GM19193 (cell line): ENCODE data around the gene GPR108.

Experiments used
- POLR2A ChIP-seq: IDR thresholded peaks from 4 replicates; pipeline ENCODE4 v1.6.1; 2011; ENCODE audit not compliant: insufficient read depth, insufficient read length; ENCODE audit errors: extremely low read depth

The GPR108 gene

DNA sequence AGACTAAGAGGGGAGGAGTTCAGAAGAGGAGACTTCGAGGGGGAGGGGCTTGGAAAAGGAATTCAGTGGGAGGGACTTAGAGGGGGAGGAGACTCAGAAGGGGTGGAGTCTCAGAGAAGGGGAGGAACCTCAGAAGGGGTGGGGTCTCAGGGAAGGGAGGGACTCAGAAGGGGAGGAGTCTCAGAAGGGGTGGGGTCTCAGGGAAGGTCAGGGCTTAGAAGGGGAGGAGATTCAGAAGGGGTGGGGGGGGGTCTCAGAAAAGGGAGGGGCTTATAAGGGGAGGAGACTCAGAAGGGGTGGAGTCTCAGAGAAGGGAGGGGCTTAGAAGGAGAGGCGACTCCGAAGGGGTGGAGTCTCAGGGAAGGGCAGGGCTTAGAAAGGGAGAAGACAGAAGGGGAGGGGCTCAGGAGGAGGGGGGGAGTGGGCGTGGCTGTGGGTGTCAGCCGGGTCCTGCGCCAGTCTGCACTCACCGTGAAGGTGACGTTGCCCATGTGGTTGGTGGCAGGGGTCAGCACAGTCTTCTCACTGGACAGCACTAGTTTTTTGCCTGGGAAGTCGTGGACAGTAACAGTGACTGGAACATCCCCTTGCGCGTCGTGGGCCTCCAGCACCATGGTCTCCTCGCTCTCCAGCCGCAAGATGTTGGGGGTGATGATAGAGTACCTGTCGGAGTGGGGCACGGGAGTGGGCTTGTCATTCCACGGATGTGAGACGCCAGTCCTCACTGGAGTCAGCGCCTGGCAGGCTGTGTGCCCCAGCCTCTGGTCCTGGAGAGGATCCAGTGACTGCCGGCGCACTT, 18.4 kb downstream of the GPR108 start:
- no peak for TF ChIP-seq POLR2A

DNA sequence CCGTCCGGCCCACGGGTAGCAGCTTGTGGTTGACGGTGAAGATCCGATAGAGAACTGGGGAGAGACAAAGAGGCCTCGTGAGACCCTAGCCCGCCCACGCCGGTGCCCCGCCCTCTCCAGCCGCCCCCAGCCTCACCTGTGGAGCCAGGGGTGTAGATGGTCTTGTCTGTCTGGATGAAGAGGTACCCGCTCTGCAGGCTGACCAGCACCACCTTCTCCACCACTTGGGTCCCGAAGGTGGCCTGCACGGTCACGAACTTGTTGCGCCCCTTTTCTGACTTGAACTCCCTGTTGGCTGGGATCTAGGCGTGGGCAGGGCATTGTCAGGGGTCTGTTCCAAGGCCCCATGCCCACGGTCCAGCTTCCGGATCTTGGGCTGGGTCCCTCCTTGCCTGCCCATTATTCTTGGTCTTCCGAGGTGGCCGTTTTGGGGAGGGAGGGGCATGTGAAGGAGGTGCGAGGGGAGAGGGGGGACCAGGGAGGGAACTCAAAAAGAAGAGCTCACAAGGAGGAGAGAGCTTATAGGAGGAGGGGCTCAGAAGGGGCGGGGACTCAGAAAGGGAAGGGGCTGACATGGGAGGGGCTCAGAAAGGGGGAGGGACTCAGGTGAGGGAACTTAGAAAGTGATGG, 19.2 kb downstream of the GPR108 start:
- no peak for TF ChIP-seq POLR2A

DNA sequence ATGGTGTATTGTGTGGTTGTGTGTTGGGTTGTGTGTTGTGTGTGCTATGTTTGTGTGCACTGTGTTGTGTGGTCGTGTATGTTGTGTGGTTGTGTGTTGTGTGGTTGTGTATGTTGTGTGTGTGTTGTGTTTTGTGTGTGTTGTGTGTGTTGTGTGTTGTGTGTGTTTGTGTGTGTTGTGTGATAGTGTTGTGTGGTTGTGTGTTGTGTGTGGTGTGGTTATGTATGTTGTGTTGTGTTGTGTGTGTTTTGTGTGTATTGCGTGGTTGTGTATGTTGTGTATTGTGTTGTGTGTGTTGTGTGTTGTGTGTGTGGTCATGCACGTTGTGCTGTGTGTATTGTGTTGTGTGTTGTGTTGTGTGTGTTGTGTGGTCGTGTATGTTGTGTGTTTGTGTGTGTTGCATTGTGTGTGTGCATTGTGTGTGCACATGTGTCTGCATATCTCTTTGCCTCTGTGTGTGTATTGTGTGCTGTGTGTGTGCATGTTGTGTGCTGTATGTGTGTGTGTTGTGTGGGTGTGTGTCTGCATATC, 19.9 kb downstream of the GPR108 start:
- TF ChIP-seq POLR2A: no peak

DNA sequence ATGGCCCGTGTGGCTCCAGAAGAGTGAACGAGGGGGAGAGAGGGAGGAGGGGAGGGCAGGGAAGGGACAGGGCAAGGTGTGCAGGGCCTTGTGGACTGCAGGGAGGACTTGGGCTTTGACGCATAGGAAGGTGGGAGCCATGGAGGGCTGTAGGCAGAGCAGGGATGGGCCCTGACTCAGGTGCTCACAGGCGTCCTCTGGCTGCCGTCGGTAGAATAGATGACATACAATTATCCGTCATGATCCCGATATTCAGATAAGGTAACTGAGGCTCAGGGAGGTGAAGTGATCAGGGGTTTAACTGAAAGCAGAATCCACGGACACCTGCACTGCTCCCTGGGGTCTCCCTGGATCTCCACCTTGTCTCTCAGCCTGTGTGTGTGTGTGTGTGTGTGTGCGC, 20.3 kb downstream of the GPR108 start:
- TF ChIP-seq POLR2A: no peak

DNA sequence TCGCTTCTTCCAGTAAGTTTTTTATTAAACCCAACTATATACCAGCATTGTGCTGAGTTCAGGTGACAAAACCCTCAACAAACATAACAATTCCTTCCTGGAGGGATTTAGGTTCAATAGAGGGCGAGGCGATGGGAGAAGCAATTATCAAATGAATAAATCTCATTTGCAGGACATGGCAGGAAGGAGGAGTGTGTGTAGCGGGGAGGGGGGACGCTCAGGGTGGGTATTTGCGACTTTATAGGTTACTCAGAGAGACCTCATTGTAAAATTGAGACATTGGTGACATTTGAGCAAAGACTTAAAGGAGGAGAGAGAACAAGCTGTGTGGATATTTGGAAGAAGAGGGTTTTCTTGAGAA, 20.8 kb downstream of the GPR108 start:
- no peak for TF ChIP-seq POLR2A

DNA sequence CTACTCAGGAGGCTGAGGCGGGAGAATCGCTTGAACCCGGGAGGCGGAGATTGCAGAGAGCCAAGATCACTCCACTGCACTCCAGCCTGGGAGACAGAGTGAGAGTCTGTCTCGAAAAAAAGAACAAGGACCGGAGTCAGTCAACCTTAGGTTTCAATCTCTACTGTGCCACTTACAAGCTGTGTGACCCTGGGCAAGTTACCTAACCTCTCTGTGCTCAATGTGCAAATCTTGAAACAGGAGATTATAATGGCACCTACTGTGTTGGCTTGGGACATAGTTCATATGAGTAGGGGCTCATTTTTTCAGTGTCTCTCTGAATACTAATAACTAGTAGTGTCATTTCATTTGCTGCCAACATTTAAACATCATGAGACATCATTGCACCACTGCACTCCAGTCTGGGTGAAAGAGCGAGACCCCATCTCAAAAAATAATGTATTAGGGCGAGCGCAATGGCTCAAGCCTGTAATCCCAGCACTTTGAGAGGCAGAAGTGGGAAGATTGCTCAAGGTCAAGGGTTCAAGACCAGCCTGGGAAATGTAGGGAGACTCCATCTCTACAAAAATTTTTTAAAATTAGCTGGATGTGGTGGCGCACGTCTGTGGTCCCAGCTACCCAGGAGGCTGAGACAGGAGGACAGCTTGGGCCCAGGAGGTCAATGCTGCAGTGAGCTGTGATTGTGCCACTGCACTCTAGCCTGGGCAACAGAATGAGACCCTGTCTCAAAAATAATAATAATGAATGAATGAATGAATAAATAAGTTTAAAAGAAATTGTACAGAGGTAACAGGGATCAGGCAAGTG, 22.4 kb downstream of the GPR108 start:
- no peak for TF ChIP-seq POLR2A

DNA sequence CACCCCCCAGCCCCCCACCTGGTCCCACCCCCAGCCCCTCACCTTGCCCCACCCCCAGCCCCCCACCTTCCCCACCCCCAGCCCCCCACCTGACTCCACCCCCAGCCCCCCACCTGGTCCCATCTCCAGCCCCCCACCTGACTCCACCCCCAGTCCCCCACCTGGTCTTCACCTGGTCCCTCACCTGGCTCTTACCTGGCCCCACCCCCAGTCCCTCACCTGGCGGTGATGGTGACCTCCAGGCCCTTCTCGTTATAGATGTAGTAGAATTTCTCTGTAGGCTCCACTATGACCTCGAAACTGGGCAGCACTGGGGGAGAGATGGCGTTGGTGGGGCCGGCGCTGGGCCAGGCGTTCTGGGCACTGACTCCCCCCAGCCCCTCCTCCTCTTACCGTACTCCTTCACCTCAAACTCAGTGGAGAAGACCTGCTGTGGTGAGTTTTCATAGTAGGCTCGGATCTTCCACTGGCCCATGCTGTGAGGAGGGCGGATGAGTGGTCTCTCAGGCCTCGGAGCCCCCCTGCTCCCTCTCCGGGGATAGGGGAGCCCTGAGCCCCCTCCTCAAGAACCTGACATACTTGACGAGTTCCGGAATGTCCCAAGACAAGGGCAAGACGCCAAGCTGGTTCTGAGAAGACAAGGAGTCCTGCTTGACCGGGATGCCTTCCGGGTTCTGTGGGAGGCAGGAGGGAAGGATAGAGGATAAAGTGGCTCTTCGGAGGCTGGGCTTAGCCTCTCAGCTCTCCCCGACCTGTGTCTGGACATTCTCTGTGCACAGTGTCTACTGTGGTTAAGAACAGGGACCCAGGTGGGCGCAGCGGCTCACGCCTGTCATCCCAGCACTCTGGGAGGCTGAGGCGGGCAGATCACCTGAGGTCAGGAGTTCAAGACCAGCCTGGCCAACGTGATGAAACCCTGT, 23.3 kb downstream of the GPR108 start:
- no peak for TF ChIP-seq POLR2A

DNA sequence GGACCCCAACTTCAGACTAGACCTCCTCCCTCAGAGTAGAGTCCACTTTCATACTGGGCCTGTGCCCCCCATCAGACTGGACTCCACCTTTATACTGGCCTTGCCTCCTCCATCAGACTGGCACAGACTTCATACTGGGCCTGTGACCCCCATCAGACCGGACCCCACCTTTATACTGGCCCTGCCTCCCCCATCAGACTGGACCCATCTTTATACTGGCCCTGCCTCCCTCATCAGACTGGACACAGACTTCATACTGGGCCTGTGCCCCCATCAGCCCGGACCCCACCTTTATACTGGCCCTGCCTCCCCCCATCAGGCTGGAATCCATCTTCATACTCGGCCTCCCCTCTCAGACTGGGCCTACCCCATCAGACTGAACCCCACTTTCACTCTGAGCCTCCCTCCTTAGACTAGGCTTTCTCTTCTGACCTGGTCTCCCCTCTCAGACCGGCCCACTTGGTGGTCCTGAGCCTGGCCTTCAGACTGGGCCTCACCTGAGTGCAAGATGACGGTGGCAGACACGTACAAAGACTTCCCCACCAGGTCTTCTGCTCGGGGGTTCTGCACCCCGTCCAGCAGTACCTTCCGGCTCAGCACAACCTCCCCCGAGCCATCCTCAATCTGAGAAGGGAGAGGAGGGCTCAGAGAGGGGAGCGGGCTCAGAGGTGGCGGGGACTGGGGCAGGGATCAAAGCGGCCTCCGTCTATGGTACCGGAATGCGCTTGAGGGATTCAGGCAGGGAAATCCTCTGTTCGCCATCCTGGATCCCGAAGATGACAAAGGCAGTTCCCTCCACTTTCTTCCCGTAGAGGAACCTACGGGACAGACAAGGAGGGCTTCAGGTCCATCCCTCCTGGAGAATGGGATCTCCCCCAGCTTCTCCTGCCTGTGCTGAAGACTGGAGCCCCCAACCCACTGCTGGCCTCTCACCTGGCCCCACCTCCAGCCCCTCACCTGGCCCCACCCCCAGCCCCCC, 24.4 kb downstream of the GPR108 start:
- no peak for TF ChIP-seq POLR2A

DNA sequence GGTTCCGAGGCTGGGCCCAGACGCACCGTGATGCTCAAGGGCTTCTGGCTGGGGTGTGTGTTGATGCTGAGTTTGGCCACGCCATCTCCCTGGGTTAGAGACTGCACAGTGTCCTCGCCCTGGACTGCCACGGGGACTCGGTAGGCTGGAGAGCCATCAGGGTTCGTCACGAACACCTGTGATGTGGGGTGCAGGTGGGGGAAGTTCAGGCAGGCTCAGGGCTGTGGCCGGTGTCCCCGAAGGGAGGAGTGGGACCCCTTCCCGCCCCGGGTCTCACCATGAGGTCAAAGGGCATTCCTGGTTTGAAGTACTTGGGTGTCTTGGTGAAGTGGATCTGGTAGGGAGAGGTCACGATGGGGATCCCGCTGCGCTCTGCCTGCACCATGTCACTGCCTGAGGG, 25.1 kb downstream of the GPR108 start:
- no peak for TF ChIP-seq POLR2A

DNA sequence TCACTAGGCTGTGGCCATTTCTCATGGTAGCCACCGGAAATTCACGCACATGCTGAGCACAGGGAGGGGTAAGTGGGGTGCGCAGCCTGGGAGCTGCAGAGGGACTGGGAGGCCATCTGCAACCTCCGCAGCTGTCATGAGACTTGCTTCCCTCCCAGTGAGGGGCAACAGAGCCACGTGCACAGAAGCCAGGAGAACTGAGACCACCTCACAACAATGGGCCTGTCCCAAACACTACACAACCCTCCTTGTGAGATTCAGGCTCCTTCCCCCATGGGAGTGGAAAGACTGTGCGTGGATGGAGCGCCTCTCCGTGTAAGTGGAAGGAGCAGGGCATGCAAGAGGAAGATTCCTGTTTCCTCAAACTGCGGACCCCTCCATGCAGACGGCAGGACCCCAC, 25.8 kb downstream of the GPR108 start:
- no peak for TF ChIP-seq POLR2A

DNA sequence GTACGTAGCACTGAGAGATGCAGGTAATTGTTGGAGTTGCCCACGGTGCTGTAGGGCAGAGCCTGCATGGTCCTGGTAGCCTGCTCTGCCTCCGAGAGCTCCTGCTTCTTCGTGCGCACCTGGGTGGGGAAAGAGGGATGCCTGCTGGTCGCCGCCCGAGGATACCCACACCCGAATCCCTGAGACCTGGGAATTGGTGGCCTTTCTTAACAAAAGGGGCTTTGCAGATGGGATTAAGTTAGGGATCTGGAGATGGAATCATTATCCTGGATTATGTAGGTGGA, 26.4 kb downstream of the GPR108 start:
- TF ChIP-seq POLR2A: no peak

DNA sequence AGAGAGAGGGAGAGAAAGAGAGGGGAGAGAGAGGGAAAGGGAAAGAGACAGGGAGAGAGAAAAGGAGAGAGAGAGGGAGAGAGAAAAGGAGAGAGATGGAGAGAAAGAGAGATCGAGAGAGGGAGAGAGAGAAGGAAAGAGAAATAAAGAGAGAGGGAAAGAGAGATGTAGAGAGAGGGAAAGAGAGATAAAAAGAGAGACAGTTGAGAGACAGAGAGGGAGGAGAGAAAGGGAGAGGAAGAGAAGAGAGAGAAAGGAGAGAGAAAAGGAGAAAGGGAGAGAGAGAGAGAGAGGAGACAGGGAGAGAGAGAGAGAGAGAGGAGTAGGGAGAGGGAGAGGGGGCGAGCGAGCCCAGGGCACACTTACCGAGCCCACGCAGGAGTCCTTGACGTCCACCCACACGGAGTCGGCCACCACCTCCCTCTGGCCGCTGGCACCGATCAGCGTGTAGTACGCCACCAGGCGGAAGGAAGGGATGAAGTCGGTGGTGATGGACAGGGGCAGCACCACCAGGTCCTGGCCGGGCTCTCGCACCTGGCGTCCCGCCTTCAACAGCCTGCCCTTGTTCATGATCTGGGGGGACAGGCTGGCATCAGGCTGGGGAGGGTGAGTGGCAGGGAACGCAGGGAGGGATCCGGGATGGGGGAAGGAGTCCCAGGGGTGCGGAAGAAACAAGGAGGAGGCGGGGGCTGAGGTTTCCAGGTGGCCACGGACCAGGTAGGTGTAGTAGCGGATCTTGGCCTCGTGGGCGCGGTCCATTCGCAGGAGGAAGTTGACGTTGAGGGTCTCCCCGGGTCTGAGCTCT, 26.9 kb downstream of the GPR108 start:
- TF ChIP-seq POLR2A: no peak

DNA sequence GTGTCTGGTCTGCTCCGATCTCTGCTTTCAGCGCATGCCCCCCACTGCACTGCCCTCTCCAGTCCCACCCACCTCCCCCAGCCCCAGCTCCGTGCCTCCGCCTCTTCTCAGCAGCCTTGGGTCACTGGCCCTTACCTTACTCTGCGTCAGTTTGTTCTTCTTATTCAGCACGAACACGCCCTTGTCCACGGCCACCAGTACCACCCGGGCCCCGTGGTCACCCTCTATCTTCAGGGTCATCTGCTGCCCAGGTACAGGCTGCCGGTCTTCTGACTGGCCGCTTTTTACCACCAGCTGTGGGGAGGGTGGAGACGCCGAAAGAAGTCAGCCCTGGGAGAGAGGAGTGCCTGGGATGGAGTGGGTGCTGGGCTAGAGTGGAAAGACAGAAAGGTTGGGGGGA, 27.8 kb downstream of the GPR108 start:
- TF ChIP-seq POLR2A: no peak

DNA sequence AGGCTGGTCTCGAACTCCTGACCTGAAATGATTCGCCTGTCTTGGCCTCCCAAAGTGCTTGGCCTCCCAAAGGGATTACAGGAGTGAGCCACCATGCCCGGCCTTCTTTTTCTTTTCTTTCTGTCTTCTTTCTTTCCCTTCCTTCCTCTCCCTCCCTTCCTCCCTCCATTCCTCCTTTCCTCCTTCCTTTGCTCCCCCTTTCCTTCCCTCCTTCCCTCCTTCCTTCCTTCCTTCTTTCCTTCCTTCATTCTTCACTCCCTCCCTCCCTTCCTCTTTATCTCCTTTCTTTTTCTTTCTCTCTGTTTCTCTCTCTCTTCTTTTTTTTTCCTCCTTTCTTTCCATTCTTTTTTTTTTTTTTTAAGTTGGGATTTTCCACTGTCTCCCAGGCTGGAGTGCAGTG, 29.0 kb downstream of the GPR108 start:
- no peak for TF ChIP-seq POLR2A

DNA sequence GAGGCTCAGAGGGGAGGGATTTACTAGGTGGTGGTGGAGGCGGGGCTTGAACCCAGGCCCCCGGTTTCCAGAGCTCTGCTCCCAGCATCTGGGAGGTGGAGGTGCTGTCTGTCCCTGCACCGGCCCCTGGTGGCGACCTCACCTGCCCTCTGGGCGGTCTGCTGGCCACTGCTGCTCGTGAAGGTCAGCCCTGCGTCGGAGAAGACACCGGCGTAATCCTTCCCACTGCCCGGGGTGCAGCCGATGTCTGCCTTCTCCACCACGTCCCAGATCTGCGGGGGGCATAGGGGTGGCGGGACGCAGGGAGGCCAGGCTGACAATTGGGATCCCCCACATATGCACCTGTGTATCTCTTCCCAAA, 29.7 kb downstream of the GPR108 start:
- no peak for TF ChIP-seq POLR2A
